ENCODE data around the gene KRTAP10-7.
"Not testable (repeated sequence)": the region's sequence is repeated elsewhere in the genome, so short reads cannot be mapped to it uniquely, and the experiment has no call there.

KRTAP10-7 gene

GRCh38 chr21:44623575-44623974, 23.2 kb downstream of the KRTAP10-7 start:
- no peak overlapping the region for H3K4me3 ChIP-seq (ENCODE audit: low read length)
- H3K27me3 ChIP-seq (ENCODE audit: control insufficient read depth, insufficient read depth, low read length) = peaks cover 5% of the 10 kb centered on the region
- H3K4me1 ChIP-seq (ENCODE audit: control insufficient read depth, insufficient read depth, low read length) = no peaks in the 10 kb centered on the region
- H3K9me3 ChIP-seq (ENCODE audit: control insufficient read depth, low read length) = no peaks in the 10 kb centered on the region
- H3K9ac ChIP-seq (ENCODE audit: low read length) = no peak overlapping the region
- no peaks in the 10 kb centered on the region for H3K36me3 ChIP-seq (ENCODE audit: control insufficient read depth, insufficient read depth, low read length)

GRCh38 chr21:44625756-44626155, 25.4 kb downstream of the KRTAP10-7 start:
- Histone ChIP-seq H3K4me3 (ENCODE audit: low read length) (no peak overlapping the region), H3K4me1 (ENCODE audit: control insufficient read depth, insufficient read depth, low read length) (no peaks in the 10 kb centered on the region), H3K9me3 (ENCODE audit: control insufficient read depth, low read length) (no peaks in the 10 kb centered on the region), H3K9ac (ENCODE audit: low read length) (no peak overlapping the region), H3K36me3 (ENCODE audit: control insufficient read depth, insufficient read depth, low read length) (no peaks in the 10 kb centered on the region), H3K27me3 (ENCODE audit: control insufficient read depth, insufficient read depth, low read length) (peaks cover 10% of the 10 kb centered on the region)

GRCh38 chr21:44626262-44626661, 25.9 kb downstream of the KRTAP10-7 start:
- Histone ChIP-seq H3K4me1 (ENCODE audit: control insufficient read depth, insufficient read depth, low read length) (no peaks in the 10 kb centered on the region), H3K27me3 (ENCODE audit: control insufficient read depth, insufficient read depth, low read length) (peaks cover 10% of the 10 kb centered on the region), H3K36me3 (ENCODE audit: control insufficient read depth, insufficient read depth, low read length) (no peaks in the 10 kb centered on the region), H3K4me3 (ENCODE audit: low read length) (no peak overlapping the region), H3K9me3 (ENCODE audit: control insufficient read depth, low read length) (no peaks in the 10 kb centered on the region), H3K9ac (ENCODE audit: low read length) (no peak overlapping the region)

GRCh38 chr21:44626673-44627143, 26.3 kb downstream of the KRTAP10-7 start, which contains the start of gene KRTAP10-9:
TSS of gene KRTAP10-9 (plus strand) at chr21:44627093. CDS start at chr21:44627172, 79 bp downstream.
- H3K4me3 ChIP-seq (ENCODE audit: low read length) = no peak within 1 kb of the TSS

GRCh38 chr21:44627181-44627822, 26.9 kb downstream of the KRTAP10-7 start:
- not testable (repeated sequence) for H3K36me3 ChIP-seq (ENCODE audit: control insufficient read depth, insufficient read depth, low read length); H3K4me3 ChIP-seq (ENCODE audit: low read length); H3K4me1 ChIP-seq (ENCODE audit: control insufficient read depth, insufficient read depth, low read length); H3K27me3 ChIP-seq (ENCODE audit: control insufficient read depth, insufficient read depth, low read length); H3K9ac ChIP-seq (ENCODE audit: low read length); H3K9me3 ChIP-seq (ENCODE audit: control insufficient read depth, low read length)

More at GRCh38 chr21:44626673-44627143, 26.3 kb downstream of the KRTAP10-7 start, which contains the start of gene KRTAP10-9:
- Histone ChIP-seq H3K9me3 (ENCODE audit: control insufficient read depth, low read length) (no peaks in the 10 kb centered on the region), H3K9ac (ENCODE audit: low read length) (no peak within 1 kb of the TSS), H3K36me3 (ENCODE audit: control insufficient read depth, insufficient read depth, low read length) (no peaks in the 10 kb centered on the region), H3K27me3 (ENCODE audit: control insufficient read depth, insufficient read depth, low read length) (peaks cover 10% of the 10 kb centered on the region), H3K4me1 (ENCODE audit: control insufficient read depth, insufficient read depth, low read length) (no peaks in the 10 kb centered on the region)

GRCh38 chr21:44627831-44628233, 27.4 kb downstream of the KRTAP10-7 start:
- not testable (repeated sequence) for H3K9ac ChIP-seq (ENCODE audit: low read length); H3K4me3 ChIP-seq (ENCODE audit: low read length); H3K4me1 ChIP-seq (ENCODE audit: control insufficient read depth, insufficient read depth, low read length); H3K9me3 ChIP-seq (ENCODE audit: control insufficient read depth, low read length); H3K27me3 ChIP-seq (ENCODE audit: control insufficient read depth, insufficient read depth, low read length); H3K36me3 ChIP-seq (ENCODE audit: control insufficient read depth, insufficient read depth, low read length)

GRCh38 chr21:44628707-44629391, 28.5 kb downstream of the KRTAP10-7 start:
- Histone ChIP-seq H3K36me3 (ENCODE audit: control insufficient read depth, insufficient read depth, low read length) (no peaks in the 10 kb centered on the region), H3K27me3 (ENCODE audit: control insufficient read depth, insufficient read depth, low read length) (peaks cover 10% of the 10 kb centered on the region), H3K4me1 (ENCODE audit: control insufficient read depth, insufficient read depth, low read length) (no peaks in the 10 kb centered on the region), H3K9ac (ENCODE audit: low read length) (no peak overlapping the region), H3K4me3 (ENCODE audit: low read length) (no peak overlapping the region), H3K9me3 (ENCODE audit: control insufficient read depth, low read length) (no peaks in the 10 kb centered on the region)

GRCh38 chr21:44630440-44630839, 30.0 kb downstream of the KRTAP10-7 start:
- no peaks in the 10 kb centered on the region for H3K36me3 ChIP-seq (ENCODE audit: control insufficient read depth, insufficient read depth, low read length)
- peaks cover 10% of the 10 kb centered on the region for H3K27me3 ChIP-seq (ENCODE audit: control insufficient read depth, insufficient read depth, low read length)
- H3K4me1 ChIP-seq (ENCODE audit: control insufficient read depth, insufficient read depth, low read length) = no peaks in the 10 kb centered on the region
- H3K4me3 ChIP-seq (ENCODE audit: low read length) = no peak overlapping the region
- no peak overlapping the region for H3K9ac ChIP-seq (ENCODE audit: low read length)
- no peaks in the 10 kb centered on the region for H3K9me3 ChIP-seq (ENCODE audit: control insufficient read depth, low read length)

- Histone ChIP-seq H3K9ac (ENCODE audit: low read length) (no peak overlapping the region), H3K4me1 (ENCODE audit: control insufficient read depth, insufficient read depth, low read length) (no peaks in the 10 kb centered on the region), H3K9me3 (ENCODE audit: control insufficient read depth, low read length) (no peaks in the 10 kb centered on the region)
Observed at GRCh38 chr21:44632067-44632466, 31.7 kb downstream of the KRTAP10-7 start.

GRCh38 chr21:44636209-44637017, 36.0 kb downstream of the KRTAP10-7 start:
- H3K4me3 ChIP-seq (ENCODE audit: low read length) = no peak overlapping the region
- no peaks in the 10 kb centered on the region for H3K4me1 ChIP-seq (ENCODE audit: control insufficient read depth, insufficient read depth, low read length)
- H3K9me3 ChIP-seq (ENCODE audit: control insufficient read depth, low read length) = no peaks in the 10 kb centered on the region
- H3K27me3 ChIP-seq (ENCODE audit: control insufficient read depth, insufficient read depth, low read length) = peaks cover 3% of the 10 kb centered on the region
- no peaks in the 10 kb centered on the region for H3K36me3 ChIP-seq (ENCODE audit: control insufficient read depth, insufficient read depth, low read length)
- H3K9ac ChIP-seq (ENCODE audit: low read length) = no peak overlapping the region

More at GRCh38 chr21:44632067-44632466, 31.7 kb downstream of the KRTAP10-7 start:
- Histone ChIP-seq H3K36me3 (ENCODE audit: control insufficient read depth, insufficient read depth, low read length) (no peaks in the 10 kb centered on the region), H3K4me3 (ENCODE audit: low read length) (no peak overlapping the region), H3K27me3 (ENCODE audit: control insufficient read depth, insufficient read depth, low read length) (peaks cover 10% of the 10 kb centered on the region)

- no peaks in the 10 kb centered on the region for H3K9me3 ChIP-seq (ENCODE audit: control insufficient read depth, low read length)
- H3K9ac ChIP-seq (ENCODE audit: low read length) = no peak within 1 kb of the TSS
- H3K4me1 ChIP-seq (ENCODE audit: control insufficient read depth, insufficient read depth, low read length) = no peaks in the 10 kb centered on the region
- H3K27me3 ChIP-seq (ENCODE audit: control insufficient read depth, insufficient read depth, low read length) = peaks cover 3% of the 10 kb centered on the region
- H3K36me3 ChIP-seq (ENCODE audit: control insufficient read depth, insufficient read depth, low read length) = no peaks in the 10 kb centered on the region
- H3K4me3 ChIP-seq (ENCODE audit: low read length) = no peak within 1 kb of the TSS
Observed at GRCh38 chr21:44637018-44637850, 36.8 kb downstream of the KRTAP10-7 start, which contains the start of gene KRTAP10-10. TSS of gene KRTAP10-10 (plus strand) at chr21:44637356. CDS start at chr21:44637418, 62 bp downstream.
